Medulla oblongata (tissue), 1 donor: ENCODE results near the gene TANC2.

Experiments
- DNase-seq: peaks from one replicate; pipeline ENCODE4 v3.0.0-alpha.2; 2015; ENCODE audit errors: extremely low spot score

The TANC2 gene

DNA sequence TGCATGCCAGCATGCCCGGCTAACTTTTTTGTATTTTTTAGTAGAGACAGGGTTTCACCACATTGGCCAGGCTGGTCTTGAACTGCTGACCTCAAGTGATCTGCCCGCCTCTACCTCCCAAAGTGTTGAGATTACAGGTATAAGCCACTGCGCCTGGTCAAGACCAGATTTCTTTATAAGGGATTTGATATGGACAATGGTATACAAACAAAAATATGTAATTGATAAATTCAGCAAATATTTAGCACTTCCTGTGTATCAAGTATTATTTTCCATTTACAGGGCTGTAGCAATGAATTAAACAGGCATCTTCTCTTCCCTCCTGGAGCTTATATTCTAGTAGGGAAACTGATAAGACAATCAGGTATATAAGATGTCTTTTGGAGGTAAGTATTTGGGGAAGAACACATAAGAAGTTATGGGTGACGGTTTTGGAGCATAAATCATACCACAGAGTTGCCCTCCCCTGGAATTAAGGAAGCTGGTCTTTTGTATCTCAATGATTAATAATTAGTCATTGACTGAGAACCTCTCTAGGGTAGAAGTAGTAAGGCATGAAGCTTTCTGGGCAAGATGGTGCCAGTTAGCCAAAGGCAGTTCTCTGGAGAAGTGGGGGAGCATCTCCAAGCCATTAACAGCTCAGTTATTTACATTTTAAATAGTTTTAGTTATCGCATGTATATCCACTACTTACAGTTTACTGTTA, 35.8 kb downstream of the TANC2 start:
- no peak for DNase-seq

DNA sequence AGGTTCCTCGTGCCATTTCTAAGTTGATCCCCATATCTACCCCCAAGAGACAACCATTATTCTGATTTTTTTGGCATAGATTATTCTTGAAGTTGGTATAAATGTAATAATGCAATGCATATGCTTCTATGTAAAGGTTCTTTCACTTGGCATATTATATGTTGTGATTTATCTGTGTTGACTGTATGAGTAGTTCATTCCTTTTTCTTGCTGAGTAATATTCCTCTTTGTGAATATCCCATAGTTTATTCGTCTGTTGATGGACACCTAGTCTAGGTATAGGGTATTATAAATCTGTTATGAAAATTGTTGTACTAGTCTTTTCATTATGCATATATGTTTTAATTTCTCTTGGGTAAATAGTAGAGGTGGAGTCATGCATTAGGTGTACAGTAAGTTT, 36.6 kb downstream of the TANC2 start:
- DNase-seq: no peak

DNA sequence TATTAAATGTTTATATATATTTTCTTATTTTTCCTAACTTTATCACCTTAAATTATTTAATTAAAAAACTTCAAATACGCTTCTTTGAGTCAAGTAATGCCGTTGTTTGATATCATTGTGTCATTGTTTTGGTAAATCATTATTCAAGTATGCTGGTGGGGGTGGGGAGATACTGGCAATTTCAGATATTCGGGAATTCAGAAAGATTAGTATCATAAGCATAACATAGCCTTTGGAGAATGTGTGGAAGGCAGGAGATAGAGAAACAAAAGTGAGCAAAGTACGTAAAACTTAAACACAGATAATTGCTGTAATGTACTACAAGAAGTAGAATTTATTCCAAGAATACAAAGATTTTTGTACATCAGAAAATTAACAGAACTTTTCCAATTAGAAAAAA, 49.8 kb downstream of the TANC2 start:
- no peak for DNase-seq
